ENCODE data around the gene HHIPL2.
"Not testable (repeated sequence)": the region's sequence is repeated elsewhere in the genome, so short reads cannot be mapped to it uniquely, and the experiment has no call there.

Gene HHIPL2

GRCh38 chr1:222523852-222524251, 24.1 kb downstream of the HHIPL2 start:
- peak; percentile 18 for DNase-seq (ENCODE audit: extremely low read depth, low read depth)
- TF ChIP-seq CTCF (IDR thresholded peaks at IDR 0.05; ENCODE audit: low read depth, low read length) = no peak

GRCh38 chr1:222522105-222522915, 25.6 kb downstream of the HHIPL2 start:
- TF ChIP-seq CTCF (IDR thresholded peaks at IDR 0.05; ENCODE audit: low read depth, low read length) = no peak
- no peak for DNase-seq (ENCODE audit: extremely low read depth, low read depth)

GRCh38 chr1:222521299-222522104, 26.4 kb downstream of the HHIPL2 start:
- no peak for DNase-seq (ENCODE audit: extremely low read depth, low read depth)
- no peak for TF ChIP-seq CTCF (IDR thresholded peaks at IDR 0.05; ENCODE audit: low read depth, low read length)

- peak; percentile 68 for DNase-seq (ENCODE audit: extremely low read depth, low read depth)
Measured at GRCh38 chr1:222489496-222489895, 58.4 kb downstream of the HHIPL2 start.

GRCh38 chr1:222487774-222488173, 60.1 kb downstream of the HHIPL2 start:
- not testable (repeated sequence) for DNase-seq (ENCODE audit: extremely low read depth, low read depth)

GRCh38 chr1:222484005-222484404, 63.9 kb downstream of the HHIPL2 start:
- DNase-seq (ENCODE audit: extremely low read depth, low read depth) = not testable (repeated sequence)

- DNase-seq (ENCODE audit: extremely low read depth, low read depth) = not testable (repeated sequence)
Measured at GRCh38 chr1:222479567-222479966, 68.3 kb downstream of the HHIPL2 start.

- not testable (repeated sequence) for DNase-seq (ENCODE audit: extremely low read depth, low read depth)
Measured at GRCh38 chr1:222476436-222476835, 71.5 kb downstream of the HHIPL2 start.

GRCh38 chr1:222473717-222474116, 74.2 kb downstream of the HHIPL2 start:
- not testable (repeated sequence) for DNase-seq (ENCODE audit: extremely low read depth, low read depth)

- not testable (repeated sequence) for DNase-seq (ENCODE audit: extremely low read depth, low read depth)
Measured at GRCh38 chr1:222472776-222473540, 74.9 kb downstream of the HHIPL2 start.

All from AG09319 (cell line).